Stimulated activated CD4-positive, alpha-beta T cell treated with anti-CD3 and anti-CD28 coated beads, Interleukin-15, amount 100 ng/mL, for 48 hours (primary cell): ENCODE measurements around the gene DIAPH1.
A peak's percentile ranks its signal among the peaks of the same experiment; 100 is the strongest.

Experiments used
- DNase-seq, 2 donors: peaks; one replicate each; pipeline ENCODE4 v3.0.0-alpha.2; 2020; ENCODE audit warnings: low read depth in 2 of 2

The DIAPH1 gene

GRCh38 chr5:141519605-141520565 is 98.9 kb downstream of the DIAPH1 start:
- DNase-seq = no peak

- DNase-seq = no peak
Observed at GRCh38 chr5:141518618-141519015, 100.2 kb downstream of the DIAPH1 start.

- DNase-seq = no peak
Observed at GRCh38 chr5:141517880-141518617, 100.8 kb downstream of the DIAPH1 start.

- DNase-seq = no peak
Observed at GRCh38 chr5:141517312-141517711, 101.5 kb downstream of the DIAPH1 start.

GRCh38 chr5:141516672-141517025 is 102.2 kb downstream of the DIAPH1 start:
- no peak for DNase-seq

- DNase-seq = no peak
Observed at GRCh38 chr5:141515946-141516671, 102.7 kb downstream of the DIAPH1 start.

GRCh38 chr5:141515141-141515540 is 103.7 kb downstream of the DIAPH1 start:
- no peak for DNase-seq

GRCh38 chr5:141514330-141515133 is 104.3 kb downstream of the DIAPH1 start:
- DNase-seq = no peak

- DNase-seq = peak; percentile 51 to 59
Observed at GRCh38 chr5:141513627-141514329, 105.0 kb downstream of the DIAPH1 start.

- peak in 1 of 2 donors; percentile 38 for DNase-seq
Observed at GRCh38 chr5:141512911-141513626, 105.7 kb downstream of the DIAPH1 start.

- DNase-seq = peak; percentile 76 to 87
Observed at GRCh38 chr5:141512390-141512910, 106.3 kb downstream of the DIAPH1 start.

GRCh38 chr5:141511771-141512325 is 107.0 kb downstream of the DIAPH1 start:
- DNase-seq = no peak

- DNase-seq = no peak
Observed at GRCh38 chr5:141510850-141511601, 107.8 kb downstream of the DIAPH1 start.

- DNase-seq = no peak
Observed at GRCh38 chr5:141510160-141510559, 108.6 kb downstream of the DIAPH1 start.

GRCh38 chr5:141508798-141509611 is 109.8 kb downstream of the DIAPH1 start:
- no peak for DNase-seq

- DNase-seq = no peak
Observed at GRCh38 chr5:141508440-141508797, 110.4 kb downstream of the DIAPH1 start.

- no peak for DNase-seq
Observed at GRCh38 chr5:141507387-141508091, 111.3 kb downstream of the DIAPH1 start.
